ENCODE results near the gene CLEC11A.
"Not testable (repeated sequence)": the region's sequence is repeated elsewhere in the genome, so short reads cannot be mapped to it uniquely, and the experiment has no call there.

CLEC11A gene

GRCh38 chr19:50723735-50724521, 764 bp downstream of the CLEC11A start:
- DNase-seq, result no peak

DNA sequence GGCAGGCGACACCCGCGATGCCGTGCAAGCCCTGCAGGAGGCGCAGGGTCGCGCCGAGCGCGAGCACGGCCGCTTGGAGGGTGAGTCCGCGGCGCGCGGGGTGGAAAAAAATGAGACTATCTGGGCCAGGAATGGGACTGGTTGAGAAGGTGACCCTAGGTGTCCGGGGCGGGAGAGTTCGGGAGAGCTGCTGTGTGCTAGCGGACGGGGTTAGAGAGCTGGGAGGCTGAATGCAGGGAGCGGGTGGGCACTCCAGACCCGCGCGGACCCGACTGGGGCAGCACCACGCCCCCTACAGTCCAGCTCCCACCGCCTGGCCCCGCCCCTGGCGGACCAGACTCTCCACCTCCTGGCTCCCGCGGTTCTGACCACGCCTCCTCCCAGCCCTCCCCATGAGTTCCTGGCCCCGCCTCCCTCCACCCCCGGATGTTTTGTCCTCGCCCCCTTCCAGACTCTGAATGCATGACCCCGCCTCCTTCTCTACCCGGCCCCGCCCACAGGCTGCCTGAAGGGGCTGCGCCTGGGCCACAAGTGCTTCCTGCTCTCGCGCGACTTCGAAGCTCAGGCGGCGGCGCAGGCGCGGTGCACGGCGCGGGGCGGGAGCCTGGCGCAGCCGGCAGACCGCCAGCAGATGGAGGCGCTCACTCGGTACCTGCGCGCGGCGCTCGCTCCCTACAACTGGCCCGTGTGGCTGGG, 1.5 kb downstream of the CLEC11A start:
- DNase-seq, result peak; percentile 86

DNA sequence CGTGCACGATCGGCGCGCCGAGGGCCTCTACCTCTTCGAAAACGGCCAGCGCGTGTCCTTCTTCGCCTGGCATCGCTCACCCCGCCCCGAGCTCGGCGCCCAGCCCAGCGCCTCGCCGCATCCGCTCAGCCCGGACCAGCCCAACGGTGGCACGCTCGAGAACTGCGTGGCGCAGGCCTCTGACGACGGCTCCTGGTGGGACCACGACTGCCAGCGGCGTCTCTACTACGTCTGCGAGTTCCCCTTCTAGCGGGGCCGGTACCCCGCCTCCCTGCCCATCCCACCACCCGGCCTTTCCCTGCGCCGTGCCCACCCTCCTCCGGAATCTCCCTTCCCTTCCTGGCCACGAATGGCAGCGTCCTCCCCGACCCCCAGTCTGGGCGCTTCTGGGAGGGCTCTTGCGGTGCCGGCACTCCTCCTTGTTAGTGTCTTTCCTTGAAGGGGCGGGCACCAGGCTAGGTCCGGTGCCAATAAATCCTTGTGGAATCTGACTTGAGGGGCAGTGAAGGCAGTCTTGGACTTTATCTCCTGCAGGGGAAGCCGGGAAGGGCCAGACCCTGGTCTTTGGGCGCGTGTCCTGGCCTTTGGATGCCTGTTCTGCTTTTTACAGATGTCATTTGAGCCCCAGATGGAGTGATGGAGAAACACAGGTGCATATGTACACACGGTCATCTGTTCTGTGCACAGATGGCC, 2.2 kb downstream of the CLEC11A start:
- DNase-seq, result no peak

- DNase-seq, result no peak
Observed at GRCh38 chr19:50725911-50726230, 2.7 kb downstream of the CLEC11A start.

DNA sequence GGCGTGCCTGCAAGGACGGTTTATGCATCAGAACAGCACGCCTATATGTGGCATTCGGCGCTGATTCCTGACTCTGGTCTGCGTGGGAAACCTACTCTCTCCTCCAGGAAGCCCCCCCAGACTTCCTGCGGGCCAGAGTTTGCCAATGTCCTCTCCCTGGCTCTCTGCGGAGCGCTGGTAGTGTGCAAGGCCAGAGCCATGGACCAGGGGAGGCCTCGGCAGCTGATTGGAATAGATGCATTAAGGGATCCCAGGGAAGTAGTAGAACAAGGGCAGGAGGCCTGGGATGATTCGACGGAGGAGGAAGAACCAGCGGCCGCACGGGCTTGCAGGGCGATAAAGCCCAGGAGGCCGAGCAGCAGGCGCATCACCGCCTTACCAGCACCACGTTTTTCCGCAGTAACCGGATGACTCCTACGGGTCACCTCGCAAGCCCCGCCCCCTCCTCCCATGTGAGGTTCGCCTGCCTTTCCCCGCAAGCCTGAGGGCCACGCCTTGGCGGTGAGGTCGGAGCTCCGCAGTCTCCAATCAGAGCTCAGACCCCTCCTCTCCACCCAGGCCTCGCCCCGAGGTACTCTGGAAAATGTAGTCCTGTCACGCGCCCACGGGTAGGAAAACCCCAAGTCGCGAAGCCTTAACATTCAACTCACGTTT, 5.0 kb downstream of the CLEC11A start:
- peak; percentile 43 for DNase-seq

- DNase-seq, result no peak
Observed at GRCh38 chr19:50729894-50730293, 6.7 kb downstream of the CLEC11A start.

- DNase-seq, result no peak
Observed at GRCh38 chr19:50735869-50736268, 12.7 kb downstream of the CLEC11A start.

GRCh38 chr19:50736338-50736737, 13.2 kb downstream of the CLEC11A start:
- no peak for DNase-seq

- no peak for DNase-seq
Observed at GRCh38 chr19:50739132-50739913, 16.2 kb downstream of the CLEC11A start.

GRCh38 chr19:50739914-50740426, 16.8 kb downstream of the CLEC11A start:
- no peak for DNase-seq

DNA sequence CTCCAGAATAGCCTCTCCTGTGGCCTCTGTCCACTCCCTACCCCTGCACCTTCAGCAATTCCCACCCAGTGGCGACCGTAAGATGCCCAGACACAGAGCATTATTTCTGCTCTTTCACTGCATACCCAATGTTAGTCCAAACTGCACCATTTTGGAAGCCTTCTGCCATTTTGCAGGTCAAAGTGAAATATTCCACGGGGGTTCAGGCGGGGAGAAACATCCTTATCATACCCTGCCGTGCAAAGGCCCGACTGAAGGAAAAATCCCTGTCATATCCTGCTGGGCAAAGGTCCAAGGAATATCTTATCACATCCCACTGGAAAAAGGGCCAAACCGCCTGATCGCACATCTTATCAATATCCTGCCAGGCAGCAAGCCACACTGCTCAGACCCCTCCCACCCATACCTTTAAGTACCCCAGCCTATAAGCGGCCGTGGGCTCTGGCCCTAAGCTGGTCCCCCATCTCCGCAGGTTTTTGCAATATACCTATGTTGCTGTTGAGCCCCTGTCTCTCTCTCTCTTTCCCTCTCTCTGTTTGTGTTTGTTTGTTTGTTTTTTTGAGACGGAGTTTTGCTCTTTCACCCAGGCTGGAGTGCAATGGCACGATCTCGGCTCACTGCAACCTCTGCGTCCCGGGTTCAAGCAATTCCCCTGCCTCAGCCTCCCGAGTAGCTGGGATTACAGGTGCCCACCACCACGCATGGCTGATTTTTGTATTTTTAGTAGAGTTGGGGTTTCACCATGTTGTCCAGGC, 18.2 kb downstream of the CLEC11A start:
- DNase-seq, result no peak

GRCh38 chr19:50743537-50743936, 20.4 kb downstream of the CLEC11A start:
- DNase-seq, result no peak

DNA sequence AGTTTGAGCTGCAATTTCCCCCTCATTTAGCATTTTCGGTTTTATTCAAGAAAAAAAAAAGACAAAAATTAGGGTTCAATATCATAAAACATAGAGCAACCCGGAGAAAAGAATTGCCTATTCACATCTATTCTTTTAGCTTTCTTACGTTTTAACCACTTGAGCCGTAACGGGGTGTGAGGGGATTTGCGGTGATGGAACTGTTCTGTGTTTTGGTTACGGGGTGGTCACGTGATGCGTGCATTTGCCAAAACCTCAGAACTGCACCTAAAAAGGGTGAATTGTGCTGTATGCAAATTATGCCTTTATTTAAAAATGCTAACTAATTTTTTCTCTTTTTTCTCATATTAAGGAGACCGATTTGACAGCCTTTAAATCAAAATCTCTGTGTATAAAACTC, 22.1 kb downstream of the CLEC11A start:
- no peak for DNase-seq

DNA sequence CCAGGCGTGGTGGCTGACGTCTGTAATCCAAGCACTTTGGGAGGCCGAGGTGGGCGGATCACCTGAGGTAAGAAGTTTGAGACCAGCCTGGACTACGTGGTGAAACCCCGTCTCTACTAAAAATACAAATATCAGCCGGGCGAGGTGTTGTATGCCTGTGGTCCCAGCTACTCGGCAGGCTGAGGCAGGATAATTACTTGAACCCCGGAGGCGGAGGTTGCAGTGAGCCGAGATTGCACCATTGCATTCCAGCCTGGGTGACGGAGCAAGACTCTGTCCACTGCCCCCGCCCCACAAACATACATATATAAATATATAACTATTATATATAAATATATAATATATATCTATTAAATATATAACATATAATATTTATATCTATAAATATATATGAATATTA, 24.0 kb downstream of the CLEC11A start:
- not testable (repeated sequence) for DNase-seq

- DNase-seq, result no peak
Observed at GRCh38 chr19:50749490-50749889, 26.3 kb downstream of the CLEC11A start.

DNA sequence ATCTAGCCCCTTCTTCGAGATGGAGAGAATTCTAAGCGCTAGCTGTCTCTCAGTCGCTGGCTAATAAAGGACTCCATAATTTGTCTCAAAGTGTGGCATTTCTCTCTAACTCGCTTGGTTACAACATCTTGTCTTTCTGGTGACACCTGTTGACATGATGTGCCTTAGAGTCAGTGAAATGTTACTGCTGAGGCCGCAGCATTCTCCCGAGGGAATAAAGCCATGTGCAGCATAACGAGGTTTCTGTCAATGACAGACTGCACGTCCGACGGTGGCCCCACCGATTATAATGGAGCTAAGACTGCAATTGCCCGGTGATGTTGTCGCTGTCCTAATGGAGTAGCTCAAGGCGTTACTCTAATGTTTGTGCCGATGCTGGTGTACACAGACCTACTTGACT, 26.8 kb downstream of the CLEC11A start:
- DNase-seq, result no peak

DNA sequence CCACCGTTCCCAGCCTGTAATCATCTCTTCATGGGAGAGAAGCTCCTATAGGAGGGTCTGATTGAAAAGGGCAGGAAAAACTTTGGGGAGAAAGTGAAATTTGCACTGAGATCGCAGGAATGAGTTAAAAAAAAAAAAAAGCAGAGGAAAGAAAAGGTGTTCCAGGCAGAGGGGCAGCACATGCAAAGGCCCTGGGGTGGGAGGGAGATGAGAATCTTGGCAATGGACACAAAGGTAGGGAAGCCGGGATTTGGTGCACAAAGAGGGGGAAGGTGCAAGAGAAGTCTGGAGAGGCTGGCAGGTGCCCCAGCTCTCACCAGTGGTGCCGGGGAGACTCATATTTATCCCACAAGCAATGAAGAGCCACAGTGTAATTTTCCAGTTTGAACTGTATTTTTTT, 30.7 kb downstream of the CLEC11A start:
- DNase-seq, result no peak

DNA sequence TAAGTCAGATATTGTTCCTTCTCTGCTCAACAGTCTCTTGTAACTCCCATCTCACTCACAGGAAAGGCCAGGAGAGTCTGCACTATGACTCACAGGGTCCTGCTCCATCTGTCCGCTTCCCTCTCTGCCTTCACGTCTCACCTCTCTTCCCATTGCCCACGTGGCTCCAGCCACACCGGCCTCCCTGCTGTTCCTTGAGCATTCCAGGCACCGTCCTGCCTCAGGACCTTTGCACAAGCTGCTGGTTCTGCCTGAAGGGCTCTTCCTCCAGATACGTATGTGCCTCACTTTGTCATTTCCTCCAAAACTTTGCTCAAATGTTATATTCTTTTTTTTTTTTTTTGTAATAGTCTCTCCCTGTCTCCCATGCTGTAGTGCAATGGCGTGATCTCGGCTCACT, 33.1 kb downstream of the CLEC11A start:
- not testable (repeated sequence) for DNase-seq

DNA sequence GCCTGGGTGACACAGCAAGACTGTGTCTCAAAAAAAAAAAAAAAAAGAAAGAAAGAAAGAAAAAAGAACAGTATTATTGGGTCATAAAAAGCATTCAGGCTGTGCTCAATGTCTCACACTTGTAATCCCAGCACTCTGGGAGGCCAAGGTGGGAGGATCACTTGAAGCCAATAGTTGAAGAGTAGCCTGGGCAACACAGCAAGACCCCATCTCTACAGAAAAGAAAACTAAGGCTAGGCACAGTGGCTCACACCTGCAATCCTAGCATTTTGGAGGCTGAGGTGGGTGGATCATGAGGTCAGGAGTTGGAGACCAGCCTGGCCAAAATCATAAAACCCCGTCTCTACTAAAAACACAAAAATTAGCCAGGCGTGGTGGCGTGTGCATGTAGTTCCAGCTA, 34.5 kb downstream of the CLEC11A start:
- DNase-seq, result not testable (repeated sequence)

GRCh38 chr19:50759076-50759475, 35.9 kb downstream of the CLEC11A start:
- DNase-seq, result not testable (repeated sequence)

- no peak for DNase-seq
Observed at GRCh38 chr19:50759886-50760285, 36.7 kb downstream of the CLEC11A start.

DNA sequence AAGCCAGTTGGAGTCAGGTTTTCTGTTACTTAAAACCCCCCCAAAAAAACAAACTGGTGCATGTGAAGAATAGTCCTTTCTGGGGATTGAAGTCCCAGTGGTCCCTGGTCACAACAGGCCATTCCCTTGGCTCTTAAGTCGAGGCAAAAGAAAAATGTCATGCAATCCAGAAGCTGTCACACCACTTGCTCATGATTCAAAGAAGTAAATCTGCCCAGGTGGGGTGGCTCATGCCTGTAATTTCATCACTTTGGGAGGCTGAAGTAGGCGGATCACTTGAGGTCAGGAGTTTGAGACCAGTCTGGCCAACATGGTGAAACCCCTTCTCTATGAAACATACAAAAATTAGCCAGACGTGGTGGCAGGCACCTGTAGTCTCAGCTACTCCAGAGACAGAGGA, 38.3 kb downstream of the CLEC11A start:
- DNase-seq, result not testable (repeated sequence)
